ENCODE results near the gene BRINP1.

GRCh38 chr9:119215651-119216050, 153.6 kb downstream of the BRINP1 start:
- TF ChIP-seq GATA2 (IDR thresholded peaks at IDR 0.05; ENCODE audit: low read depth, low read length) = no peak
- TF ChIP-seq GATA3 (IDR thresholded peaks at IDR 0.05; ENCODE audit: low read depth, low read length) = no peak
